ENCODE results near the gene UQCRC2. TPM values are rescaled to one million over a fixed set of nuclear protein-coding genes. Genes with fewer than 3 reads are reported as not detected.
A peak's percentile ranks its signal among the peaks of the same experiment; 100 is the strongest.

Gene UQCRC2
- total and polyA plus RNA-seq, 5 experiments from 2014 or later = 176 to 196 (median 187) TPM

DNA sequence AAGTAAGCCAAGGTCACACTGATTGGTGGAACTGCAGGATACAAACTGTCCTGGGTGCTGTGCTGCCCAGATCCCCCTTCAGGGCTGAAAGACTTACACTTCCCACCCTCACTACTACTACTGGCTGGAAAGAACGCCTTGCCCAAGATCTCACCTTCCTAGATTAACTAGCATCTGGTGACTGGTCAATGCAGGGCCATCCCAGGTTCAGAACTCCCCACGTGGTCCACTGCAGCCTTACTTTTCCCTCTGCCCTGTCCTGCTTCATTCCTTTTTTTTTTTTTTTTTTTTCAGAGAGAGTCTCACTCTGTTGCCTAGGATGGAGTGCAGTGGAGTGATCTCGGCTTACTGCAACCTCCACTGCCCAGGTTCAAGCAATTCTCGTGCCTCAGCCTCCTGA, 50.0 kb downstream of the UQCRC2 start:
- Mint-ChIP-seq H3K27ac (peak overlapping the region in 1 of 10 donors; percentile 15), H3K27me3 (peaks cover 0 to 1% (median 0%) of the 10 kb centered on the region in 5 donors), H3K4me3 (no peak overlapping the region), H3K9me3 (no peaks in the 10 kb centered on the region), H3K36me3 (no peaks in the 10 kb centered on the region), H3K4me1 (peaks cover 16 to 25% (median 22%) of the 10 kb centered on the region in 4 donors)
- ATAC-seq = no peak
- POLR2A ChIA-PET = interaction anchor here (6.5 kb wide), 1 partner anchor 186 kb away, joined by 69 read pairs; no protein-coding TSS in a partner anchor
- no peak for DNase-seq

DNA sequence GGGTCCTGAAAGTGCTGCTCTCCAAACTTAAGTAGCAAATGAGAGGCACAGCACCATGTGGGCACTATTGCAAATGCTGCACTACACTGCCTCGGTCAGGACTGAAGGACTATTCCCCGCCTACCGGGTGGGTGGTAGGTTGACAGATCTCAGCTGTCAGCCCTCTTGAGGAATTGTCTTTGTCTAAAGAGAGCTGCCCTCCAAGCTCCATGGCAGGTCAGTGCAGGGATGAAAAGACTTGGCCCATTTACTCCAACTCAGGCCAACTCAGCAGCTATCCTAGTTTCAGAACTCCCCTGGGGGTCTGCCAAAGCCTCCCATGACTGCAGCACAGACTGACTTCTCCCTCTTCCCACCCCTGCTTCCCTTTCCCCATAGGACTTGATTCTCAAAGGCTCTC, 51.2 kb downstream of the UQCRC2 start:
- H3K4me3 Mint-ChIP-seq = no peak overlapping the region
- POLR2A ChIA-PET = interaction anchor here (0.6 kb wide), 1 partner anchor 236 kb away, joined by 7 read pairs; no protein-coding TSS in a partner anchor
- H3K36me3 Mint-ChIP-seq = no peaks in the 10 kb centered on the region
- H3K27me3 Mint-ChIP-seq = peaks cover 0 to 1% (median 0%) of the 10 kb centered on the region in 5 donors
- H3K9me3 Mint-ChIP-seq = no peaks in the 10 kb centered on the region
- DNase-seq = no peak
- no peak overlapping the region for H3K27ac Mint-ChIP-seq
- H3K4me1 Mint-ChIP-seq = peaks cover 19 to 36% (median 27%) of the 10 kb centered on the region in 4 donors
- ATAC-seq = no peak

- Mint-ChIP-seq H3K36me3 (no peaks in the 10 kb centered on the region), H3K27me3 (peaks cover 0 to 1% (median 0%) of the 10 kb centered on the region in 5 donors), H3K27ac (peak overlapping the region in 1 of 10 donors; percentile 90), H3K9me3 (no peaks in the 10 kb centered on the region), H3K4me1 (peaks cover 23 to 43% (median 35%) of the 10 kb centered on the region in 4 donors), H3K4me3 (no peak overlapping the region)
- POLR2A ChIA-PET = interaction anchor here (0.6 to 5.7 kb wide), 3 partner anchors 185 to 292 kb away, joined by 3 to 84 read pairs (median 4); partner anchors contain the start of gene POLR3E
- DNase-seq (no peak), ATAC-seq (no peak)
These were observed 52.6 kb downstream of the UQCRC2 start for GRCh38 chr16:22005746-22006145.

DNA sequence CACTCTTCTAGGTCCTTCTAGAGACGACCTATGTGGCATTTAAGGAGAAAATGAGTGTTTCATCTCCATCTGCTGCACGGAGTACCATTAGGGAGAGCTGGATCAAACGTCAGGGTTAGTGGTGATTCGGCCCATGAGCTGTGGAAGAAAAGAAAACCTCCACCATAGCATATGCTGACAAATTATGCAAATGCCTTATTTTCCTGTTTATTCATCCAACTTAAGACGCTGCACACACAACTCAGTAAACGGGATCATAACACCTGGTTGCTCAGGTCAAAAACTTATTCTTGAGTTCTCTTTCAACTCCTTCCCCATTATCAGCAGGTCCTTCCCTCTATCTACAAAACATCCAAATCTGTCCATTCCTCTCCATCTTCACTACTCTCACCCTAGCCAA, 53.5 kb downstream of the UQCRC2 start:
- H3K4me1 Mint-ChIP-seq = peaks cover 28 to 44% (median 37%) of the 10 kb centered on the region in 4 donors
- ATAC-seq = no peak
- H3K27me3 Mint-ChIP-seq = no peaks in the 10 kb centered on the region

GRCh38 chr16:22007159-22007508, 54.0 kb downstream of the UQCRC2 start:
- Mint-ChIP-seq H3K4me3 (peak overlapping the region; percentile 83 to 98 (median 90)), H3K27me3 (no peaks in the 10 kb centered on the region), H3K9me3 (no peaks in the 10 kb centered on the region), H3K36me3 (no peaks in the 10 kb centered on the region), H3K4me1 (peaks cover 28 to 47% (median 40%) of the 10 kb centered on the region in 4 donors), H3K27ac (peak overlapping the region; percentile 76 to 96 (median 90))
- POLR2A ChIA-PET = interaction anchor here (0.9 to 5.7 kb wide), 10 partner anchors 9 to 291 kb away, joined by 3 to 84 read pairs (median 5); partner anchors contain the start of genes EEF2K, POLR3E and UQCRC2
- ATAC-seq = no peak
- DNase-seq = peak in 1 of 10 donors; percentile 9

More for the DNA sequence above, 53.5 kb downstream of the UQCRC2 start:
- no peaks in the 10 kb centered on the region for H3K9me3 Mint-ChIP-seq
- H3K27ac Mint-ChIP-seq = peak overlapping the region; percentile 76 to 96 (median 90)
- POLR2A ChIA-PET = interaction anchor here (1.1 to 5.7 kb wide), 4 partner anchors 53 to 291 kb away, joined by 3 to 84 read pairs (median 4); partner anchors contain the start of genes EEF2K, POLR3E and UQCRC2
- no peak for DNase-seq
- no peaks in the 10 kb centered on the region for H3K36me3 Mint-ChIP-seq
- peak overlapping the region; percentile 83 to 98 (median 90) for H3K4me3 Mint-ChIP-seq

- Mint-ChIP-seq H3K27ac (peak within 1 kb of the TSS; percentile 80 to 96 (median 90)), H3K4me1 (peaks cover 30 to 52% (median 41%) of the 10 kb centered on the region in 4 donors), H3K36me3 (no peaks in the 10 kb centered on the region), H3K9me3 (no peaks in the 10 kb centered on the region), H3K4me3 (peak within 1 kb of the TSS; percentile 83 to 98 (median 90)), H3K27me3 (no peaks in the 10 kb centered on the region)
- DNase-seq (peak; percentile 37 to 75 (median 64)), ATAC-seq (peak; percentile 88 to 92)
- POLR2A ChIA-PET = interaction anchor here (0.9 to 5.7 kb wide), 11 partner anchors 8 to 290 kb away, joined by 3 to 84 read pairs (median 5); partner anchors contain the start of genes EEF2K, POLR3E and UQCRC2
These were observed 54.5 kb downstream of the UQCRC2 start, which contains the start of gene MOSMO for GRCh38 chr16:22007509-22008214. TSS of gene MOSMO (plus strand) at chr16:22008111. CDS start at chr16:22008302, 191 bp downstream.

DNA sequence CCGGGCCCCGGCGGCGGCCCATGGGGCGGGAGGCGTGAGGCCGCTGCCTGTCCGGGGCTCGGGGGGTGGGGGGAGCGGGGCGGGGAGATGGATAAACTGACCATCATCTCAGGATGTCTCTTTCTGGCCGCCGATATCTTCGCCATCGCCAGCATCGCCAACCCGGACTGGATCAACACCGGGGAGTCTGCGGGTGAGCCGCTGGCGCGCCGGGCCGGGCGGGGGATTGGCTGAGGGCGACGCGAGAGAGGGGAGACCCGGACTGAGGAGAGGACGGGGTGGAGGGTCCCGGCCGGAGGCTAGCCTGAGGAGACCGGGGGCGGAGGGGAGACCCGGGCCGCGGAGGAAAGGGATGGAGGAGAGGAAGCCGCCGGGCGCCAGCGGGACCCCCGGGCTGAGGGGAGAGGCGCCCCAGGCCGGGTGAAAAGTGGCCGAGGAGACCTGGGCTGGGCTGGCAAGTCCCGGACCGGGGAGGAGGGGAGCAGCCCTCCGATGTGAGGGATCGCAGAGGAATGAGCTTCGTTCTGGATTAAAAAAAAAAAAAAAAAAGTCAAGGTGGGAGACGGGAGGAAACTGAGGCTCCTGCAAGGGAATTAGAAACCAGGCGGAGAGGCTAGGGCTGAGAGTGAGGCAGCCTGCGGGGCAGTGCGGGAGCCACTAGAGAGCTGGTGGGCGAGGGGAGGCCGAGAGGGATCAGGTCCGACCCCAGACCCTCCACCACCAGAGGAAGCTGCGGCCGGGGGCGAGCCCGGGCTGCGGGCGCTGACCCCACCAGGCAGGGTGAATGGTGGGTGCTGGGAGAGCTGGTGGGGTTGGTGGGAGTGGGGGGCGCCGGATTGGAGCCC, 55.3 kb downstream of the UQCRC2 start:
- no peaks in the 10 kb centered on the region for H3K27me3 Mint-ChIP-seq
- POLR2A ChIA-PET = interaction anchor here (0.9 to 5.7 kb wide), 10 partner anchors 8 to 290 kb away, joined by 3 to 84 read pairs (median 6); partner anchors contain the start of genes EEF2K, POLR3E and UQCRC2
- ATAC-seq (peak; percentile 35 to 38), DNase-seq (peak in 7 of 10 donors; percentile 11 to 23 (median 18))
- no peaks in the 10 kb centered on the region for H3K9me3 Mint-ChIP-seq
- peak overlapping the region; percentile 83 to 93 (median 85) for H3K4me3 Mint-ChIP-seq
- peak overlapping the region in 9 of 10 donors; percentile 13 to 88 (median 75) for H3K27ac Mint-ChIP-seq
- no peaks in the 10 kb centered on the region for H3K36me3 Mint-ChIP-seq
- H3K4me1 Mint-ChIP-seq = peaks cover 32 to 56% (median 43%) of the 10 kb centered on the region in 4 donors

GRCh38 chr16:22010902-22011301, 57.7 kb downstream of the UQCRC2 start:
- H3K36me3 Mint-ChIP-seq = no peaks in the 10 kb centered on the region
- no peaks in the 10 kb centered on the region for H3K27me3 Mint-ChIP-seq
- peak overlapping the region in 1 of 10 donors; percentile 83 for H3K4me3 Mint-ChIP-seq
- DNase-seq (no peak), ATAC-seq (no peak)
- H3K4me1 Mint-ChIP-seq = peaks cover 35 to 69% (median 60%) of the 10 kb centered on the region in 4 donors
- no peaks in the 10 kb centered on the region for H3K9me3 Mint-ChIP-seq
- POLR2A ChIA-PET = no interaction called here
- no peak overlapping the region for H3K27ac Mint-ChIP-seq

DNA sequence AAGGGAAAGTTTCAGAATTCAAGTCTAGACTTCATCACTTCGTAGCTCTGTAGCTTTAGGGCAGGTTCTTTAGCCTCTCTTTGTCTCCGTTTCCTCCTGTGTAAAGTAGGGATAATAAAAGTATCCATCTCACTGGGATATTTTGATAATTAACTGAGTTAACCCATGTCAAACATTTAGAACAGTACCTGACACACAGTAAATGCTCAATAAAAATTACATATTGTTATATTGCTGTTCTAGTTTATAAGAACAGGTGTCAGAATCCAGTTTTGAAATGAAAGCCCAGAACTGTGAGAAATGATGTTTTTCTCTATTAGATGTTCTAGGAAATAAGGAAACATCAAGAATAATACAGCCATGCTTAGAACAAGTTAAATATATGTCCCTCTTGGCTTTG, 59.1 kb downstream of the UQCRC2 start:
- no peaks in the 10 kb centered on the region for H3K36me3 Mint-ChIP-seq
- H3K4me3 Mint-ChIP-seq = no peak overlapping the region
- H3K27me3 Mint-ChIP-seq = no peaks in the 10 kb centered on the region
- DNase-seq (no peak), ATAC-seq (no peak)
- no peak overlapping the region for H3K27ac Mint-ChIP-seq
- H3K4me1 Mint-ChIP-seq = peaks cover 34 to 73% (median 62%) of the 10 kb centered on the region in 4 donors
- POLR2A ChIA-PET = interaction anchor here (0.7 kb wide), 1 partner anchor 59 kb away, joined by 5 read pairs; the partner anchor contains the start of gene UQCRC2
- H3K9me3 Mint-ChIP-seq = no peaks in the 10 kb centered on the region

DNA sequence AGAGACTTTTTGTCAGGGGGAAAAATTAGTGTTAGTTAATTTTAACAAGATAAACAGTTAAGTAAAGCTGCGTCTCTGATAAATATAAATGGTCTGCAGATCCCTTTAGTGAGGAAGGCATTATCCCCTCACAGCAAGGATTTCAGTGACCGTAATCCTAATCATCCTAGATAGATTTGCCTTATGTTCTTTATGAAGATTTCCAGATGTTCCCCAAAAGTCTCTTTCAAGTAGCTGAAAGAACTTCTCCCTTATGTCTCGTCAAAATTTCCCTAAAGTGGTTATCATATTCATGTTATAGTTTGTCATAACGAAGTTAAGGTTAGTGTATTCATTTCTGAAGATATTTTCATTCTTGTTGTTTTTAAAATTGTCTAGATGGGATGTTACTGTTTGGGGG, 60.3 kb downstream of the UQCRC2 start:
- POLR2A ChIA-PET = no interaction called here
- DNase-seq (no peak), ATAC-seq (no peak)
- no peak overlapping the region for H3K27ac Mint-ChIP-seq
- no peaks in the 10 kb centered on the region for H3K36me3 Mint-ChIP-seq
- no peaks in the 10 kb centered on the region for H3K27me3 Mint-ChIP-seq
- H3K9me3 Mint-ChIP-seq = no peaks in the 10 kb centered on the region
- H3K4me3 Mint-ChIP-seq = no peak overlapping the region
- peaks cover 34 to 77% (median 66%) of the 10 kb centered on the region in 4 donors for H3K4me1 Mint-ChIP-seq

DNA sequence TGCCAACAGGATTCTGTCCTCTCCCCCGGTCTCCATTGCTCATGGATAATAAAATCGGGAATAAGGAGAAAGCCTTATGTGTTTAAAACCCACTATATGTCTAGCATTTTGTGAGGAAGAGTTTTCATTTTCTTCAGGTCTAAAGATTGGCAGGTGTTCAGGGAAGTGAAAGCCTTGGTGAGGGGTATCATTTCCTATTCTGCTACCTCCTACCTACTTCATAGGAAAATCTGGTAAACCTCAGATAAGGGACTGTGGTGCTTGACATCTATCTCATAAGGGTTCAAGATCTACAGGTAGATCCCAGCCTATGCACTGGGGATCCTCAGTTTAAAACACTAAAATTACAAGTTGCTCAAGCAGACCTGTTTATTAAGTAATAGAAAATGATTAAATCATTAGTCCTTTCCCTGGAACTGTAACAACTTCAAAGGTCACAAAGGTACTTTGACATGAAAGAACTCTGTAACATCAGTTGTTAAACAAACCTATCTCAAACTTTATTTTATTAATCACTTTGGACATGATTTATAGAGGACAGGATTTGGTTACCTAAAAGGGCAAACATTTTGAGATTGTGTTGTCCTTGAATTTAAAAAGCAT, 61.2 kb downstream of the UQCRC2 start:
- no peak for DNase-seq
- POLR2A ChIA-PET = no interaction called here
- no peaks in the 10 kb centered on the region for H3K27me3 Mint-ChIP-seq
- ATAC-seq = no peak
- no peak overlapping the region for H3K4me3 Mint-ChIP-seq
- no peak overlapping the region for H3K27ac Mint-ChIP-seq
- no peaks in the 10 kb centered on the region for H3K9me3 Mint-ChIP-seq
- peaks cover 37 to 77% (median 68%) of the 10 kb centered on the region in 4 donors for H3K4me1 Mint-ChIP-seq
- no peaks in the 10 kb centered on the region for H3K36me3 Mint-ChIP-seq

GRCh38 chr16:22016927-22017326, 63.8 kb downstream of the UQCRC2 start:
- H3K9me3 Mint-ChIP-seq = no peaks in the 10 kb centered on the region
- ATAC-seq = no peak
- no peak overlapping the region for H3K4me3 Mint-ChIP-seq
- no peaks in the 10 kb centered on the region for H3K27me3 Mint-ChIP-seq
- H3K4me1 Mint-ChIP-seq = peaks cover 29 to 70% (median 61%) of the 10 kb centered on the region in 4 donors
- H3K27ac Mint-ChIP-seq = no peak overlapping the region
- POLR2A ChIA-PET = interaction anchor here (1.7 kb wide), 1 partner anchor 9 kb away, joined by 5 read pairs; the partner anchor contains the start of gene MOSMO
- no peak for DNase-seq
- no peaks in the 10 kb centered on the region for H3K36me3 Mint-ChIP-seq

All from naive thymus-derived CD8-positive, alpha-beta T cell (primary cell).